SJCRH30 (cell line): ENCODE data around the gene FAM76B. TPM values are rescaled to one million over a fixed set of nuclear protein-coding genes. Genes with fewer than 3 reads are reported as not detected.

ENCODE experiments used
- DNase-seq, 2 experiments: peaks; one replicate each; pipeline ENCODE4 v3.0.0-alpha.2; 2015 to 2020
- H3K27ac ChIP-seq: fragments of 250-450 bp; sonication (Bioruptor Pico); 2 replicates; pipeline ENCODE4 v1.5.1; 2020; ENCODE audit warnings: mild to moderate bottlenecking, moderate library complexity
- H3K27me3 ChIP-seq: fragments of 250-450 bp; sonication (Bioruptor Pico); 2 replicates; pipeline ENCODE4 v1.5.1; 2020; ENCODE audit warnings: mild to moderate bottlenecking, moderate library complexity
- H3K36me3 ChIP-seq: fragments of 250-450 bp; sonication (Bioruptor Pico); 2 replicates; pipeline ENCODE4 v1.5.1; 2020; ENCODE audit warnings: mild to moderate bottlenecking, moderate library complexity
- H3K4me1 ChIP-seq: fragments of 250-450 bp; sonication (Bioruptor Pico); 2 replicates; pipeline ENCODE4 v1.5.1; 2020; ENCODE audit warnings: mild to moderate bottlenecking, moderate library complexity
- H3K4me3 ChIP-seq: fragments of 250-450 bp; sonication (Bioruptor Pico); 2 replicates; pipeline ENCODE4 v1.5.1; 2020; ENCODE audit warnings: mild to moderate bottlenecking, moderate library complexity
- H3K9me3 ChIP-seq: fragments of 250-450 bp; sonication (Bioruptor Pico); replicated peaks from 2 replicates; pipeline ENCODE4 v1.5.1; 2020; ENCODE audit warnings: mild to moderate bottlenecking, moderate library complexity
- total RNA-seq: library from RNA; depleted of rRNA; stranded (reverse); fragments of >200 nt; shearing (Covaris generic); gene quantifications from 2 replicates; pipeline ENCODE4 v1.2.3, GENCODE V29; 2014

Gene FAM76B
- total RNA-seq, 1 experiment from 2014 or later = 19.1 TPM

DNA sequence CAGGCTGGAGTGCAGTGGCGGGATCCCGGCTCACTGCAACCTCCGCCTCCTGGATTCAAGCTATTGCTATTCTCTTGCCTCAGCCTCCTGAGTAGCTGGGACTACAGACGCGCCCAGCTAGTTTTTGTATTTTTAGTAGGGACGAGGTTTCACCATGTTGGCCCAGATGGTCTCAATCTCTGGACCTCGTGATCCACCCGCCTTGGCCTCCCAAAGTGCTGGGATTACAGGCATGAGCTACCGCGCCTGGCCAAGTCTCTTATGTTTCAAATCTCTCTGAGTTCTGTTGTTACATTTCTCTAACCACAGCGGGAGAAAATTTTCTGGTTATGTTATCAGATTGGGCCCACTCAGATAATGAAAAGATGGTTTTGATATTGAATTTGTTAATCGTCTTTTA, 10.9 kb upstream of the FAM76B start:
- Histone ChIP-seq H3K9me3 (no peaks in the 10 kb centered on the region), H3K27me3 (no peaks in the 10 kb centered on the region), H3K36me3 (peaks cover 20% of the 10 kb centered on the region), H3K4me1 (no peaks in the 10 kb centered on the region), H3K27ac (no peak overlapping the region), H3K4me3 (no peak overlapping the region)
- DNase-seq = no peak

DNA sequence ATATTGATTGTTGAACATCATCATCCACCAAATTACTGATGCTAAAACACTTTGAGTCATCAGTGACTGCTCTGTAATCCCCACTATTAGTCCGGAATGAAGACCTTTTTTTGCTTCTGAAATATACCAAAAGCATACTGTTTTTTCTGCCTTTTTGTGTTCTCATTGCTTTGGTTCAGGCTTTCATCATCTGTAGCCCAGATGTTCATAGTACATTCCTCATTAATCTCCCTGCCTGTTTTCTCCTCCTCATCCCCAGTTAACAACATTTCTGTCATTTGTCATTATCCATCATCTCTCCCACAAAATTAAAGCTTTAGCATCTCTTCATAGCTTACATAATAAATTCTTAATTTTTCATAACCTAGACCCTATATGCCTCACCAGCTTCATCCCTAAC, 10.0 kb upstream of the FAM76B start:
- Histone ChIP-seq H3K27me3 (no peaks in the 10 kb centered on the region), H3K4me1 (no peaks in the 10 kb centered on the region), H3K9me3 (no peaks in the 10 kb centered on the region), H3K36me3 (peaks cover 15% of the 10 kb centered on the region; the same call in 1 of the 2 replicates), H3K27ac (no peak overlapping the region), H3K4me3 (no peak overlapping the region)
- no peak for DNase-seq

DNA sequence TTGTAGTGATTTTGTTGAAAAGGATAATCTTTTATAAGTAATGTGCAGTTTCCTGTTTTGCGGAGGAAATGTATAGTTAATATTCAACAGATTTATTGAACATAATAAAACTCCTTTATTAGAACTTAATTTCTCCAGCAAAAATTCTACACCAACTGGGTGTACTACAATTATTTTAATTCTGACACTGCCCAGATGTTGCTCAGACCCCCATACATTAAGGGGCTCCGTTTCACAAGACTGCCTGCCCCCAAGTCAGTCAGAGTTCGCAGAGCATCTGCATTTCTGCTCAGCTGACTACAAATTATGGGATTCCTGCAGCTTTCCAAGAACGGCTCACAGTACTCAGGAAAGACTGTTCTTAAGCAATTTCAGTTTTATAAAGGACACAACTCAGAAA, 6.9 kb upstream of the FAM76B start:
- Histone ChIP-seq H3K4me3 (no peak overlapping the region), H3K9me3 (no peaks in the 10 kb centered on the region), H3K27me3 (no peaks in the 10 kb centered on the region), H3K36me3 (peaks cover 5% of the 10 kb centered on the region; the same call in 1 of the 2 replicates), H3K4me1 (0 out of 2 replicates have a peak, but pooled peaks cover 3% of the 10 kb centered on the region), H3K27ac (no peak overlapping the region)
- DNase-seq = no peak

DNA sequence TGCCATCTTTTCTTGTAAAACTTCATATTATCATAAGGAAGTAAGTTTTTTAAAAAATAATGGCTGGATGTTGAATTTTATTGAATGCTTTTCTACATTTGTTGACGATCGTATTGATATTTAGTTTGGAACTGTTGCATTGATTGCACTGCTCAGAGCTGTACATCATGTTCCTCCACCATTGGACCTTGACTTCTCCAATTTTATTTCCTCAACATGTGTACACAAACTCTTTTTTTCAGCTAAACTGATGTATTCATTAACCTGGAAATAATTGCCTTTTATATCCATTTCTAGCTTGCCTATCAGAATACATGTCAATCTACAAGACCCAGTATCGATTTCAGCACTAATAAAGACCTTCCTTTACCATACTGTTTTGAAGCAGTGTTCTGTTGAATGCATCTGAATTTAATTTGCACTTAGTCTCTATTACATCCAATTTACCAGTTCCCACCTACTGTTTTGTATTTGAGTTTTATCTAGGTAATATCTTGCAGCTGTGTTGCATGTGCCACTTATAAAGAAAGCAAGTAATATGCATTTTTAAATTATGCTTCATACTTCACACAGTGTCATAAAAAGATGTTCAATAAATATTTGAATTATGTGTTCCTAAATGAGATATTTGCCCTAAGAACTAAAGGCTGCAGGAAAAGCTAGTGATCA, 6.2 kb upstream of the FAM76B start:
- Histone ChIP-seq H3K36me3 (no peaks in the 10 kb centered on the region; the same call in 1 of the 2 replicates), H3K27me3 (no peaks in the 10 kb centered on the region), H3K4me1 (0 out of 2 replicates have a peak, but pooled peaks cover 3% of the 10 kb centered on the region), H3K27ac (no peak overlapping the region), H3K4me3 (no peak overlapping the region), H3K9me3 (no peaks in the 10 kb centered on the region)
- no peak for DNase-seq

DNA sequence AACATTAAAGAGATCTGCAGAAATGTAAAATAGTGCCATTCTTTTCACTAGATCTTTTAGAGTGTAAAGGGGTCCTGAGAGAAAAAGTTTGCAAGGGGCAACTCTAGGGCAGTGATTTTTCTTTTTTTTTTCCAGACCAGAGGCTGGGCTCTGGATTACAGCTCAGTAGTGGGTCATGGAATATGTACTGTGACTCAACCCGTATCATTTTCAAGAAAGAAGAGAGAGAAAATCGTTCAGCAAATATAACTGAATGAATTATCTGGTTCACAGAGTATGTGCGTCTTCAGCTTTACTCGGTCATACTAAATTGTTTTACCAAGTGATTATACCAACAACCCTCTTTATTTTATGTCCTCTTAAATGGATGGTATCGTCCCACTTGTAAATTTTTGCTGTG, 4.5 kb upstream of the FAM76B start:
- 0 out of 2 replicates have a peak, but pooled peaks cover 3% of the 10 kb centered on the region for H3K4me1 ChIP-seq
- no peaks in the 10 kb centered on the region for H3K27me3 ChIP-seq
- no peak overlapping the region for H3K4me3 ChIP-seq
- no peak for DNase-seq
- no peaks in the 10 kb centered on the region for H3K36me3 ChIP-seq
- H3K9me3 ChIP-seq = no peaks in the 10 kb centered on the region
- no peak overlapping the region for H3K27ac ChIP-seq

DNA sequence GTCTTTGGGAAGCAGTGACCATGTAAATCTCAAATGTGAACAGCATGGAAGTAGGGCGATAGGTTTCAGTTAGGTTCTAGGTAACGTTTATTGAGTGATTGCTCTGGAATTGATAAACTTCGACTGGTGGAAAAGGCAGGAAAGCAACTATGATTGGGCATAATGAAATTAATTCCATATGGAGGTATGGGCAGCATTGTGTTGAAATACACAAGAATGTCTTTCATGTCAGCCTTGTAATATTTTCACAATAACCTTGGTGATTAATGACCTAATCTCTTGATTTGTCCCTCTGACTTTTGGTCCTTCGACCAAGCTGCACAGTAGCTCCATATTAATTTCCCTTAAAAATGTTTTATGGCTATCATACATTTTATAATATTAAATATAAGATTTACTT, 3.5 kb upstream of the FAM76B start:
- no peak for DNase-seq
- Histone ChIP-seq H3K9me3 (no peaks in the 10 kb centered on the region), H3K4me3 (no peak overlapping the region), H3K4me1 (0 out of 2 replicates have a peak, but pooled peaks cover 3% of the 10 kb centered on the region), H3K36me3 (no peaks in the 10 kb centered on the region; the same call in 1 of the 2 replicates), H3K27ac (no peak overlapping the region), H3K27me3 (no peaks in the 10 kb centered on the region)

DNA sequence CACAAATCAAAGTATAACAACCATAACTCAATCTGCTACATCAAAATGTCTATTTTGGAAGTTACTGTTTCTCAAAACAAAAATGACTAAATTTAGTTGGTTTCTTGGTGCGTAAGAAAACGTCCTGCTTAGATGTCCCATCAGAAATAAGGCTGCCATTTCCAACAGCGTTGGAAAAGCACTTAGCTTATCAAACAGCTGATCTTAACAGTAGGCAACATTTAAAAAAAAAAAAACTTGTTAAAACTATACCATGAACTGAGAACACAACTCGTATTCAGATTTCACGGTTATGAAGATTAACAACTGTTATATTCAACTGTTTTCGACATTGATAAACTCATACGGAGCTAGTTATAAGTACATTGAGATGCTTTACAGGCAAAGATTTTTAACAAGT, 3.1 kb upstream of the FAM76B start:
- Histone ChIP-seq H3K27me3 (no peaks in the 10 kb centered on the region), H3K27ac (no peak overlapping the region), H3K4me3 (no peak overlapping the region), H3K4me1 (0 out of 2 replicates have a peak, but pooled peaks cover 3% of the 10 kb centered on the region), H3K36me3 (peaks cover 3% of the 10 kb centered on the region; the same call in 1 of the 2 replicates), H3K9me3 (no peaks in the 10 kb centered on the region)
- DNase-seq = no peak

DNA sequence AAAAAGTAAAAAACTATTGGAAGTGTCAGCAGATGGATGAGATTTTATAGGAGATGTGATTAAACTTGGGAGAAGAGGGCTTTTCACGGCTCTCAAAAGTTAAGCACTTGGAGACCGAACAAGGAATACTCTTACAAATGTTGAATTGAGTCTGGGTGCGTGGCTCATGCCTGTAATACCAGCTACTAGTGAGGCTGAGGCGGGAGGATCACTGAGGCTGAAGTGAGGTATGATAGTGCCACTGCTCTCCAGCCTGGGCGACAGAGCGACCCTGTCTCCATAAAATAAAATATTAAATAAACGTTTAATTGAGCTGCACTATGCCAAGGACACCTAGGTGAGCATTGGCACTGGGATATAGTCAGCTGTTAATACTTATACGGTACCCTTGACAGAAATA, 2.6 kb upstream of the FAM76B start:
- H3K4me1 ChIP-seq = 0 out of 2 replicates have a peak, but pooled peaks cover 3% of the 10 kb centered on the region
- no peak overlapping the region for H3K4me3 ChIP-seq
- H3K27ac ChIP-seq = no peak overlapping the region
- no peak for DNase-seq
- peaks cover 5% of the 10 kb centered on the region; the same call in 1 of the 2 replicates for H3K36me3 ChIP-seq
- no peaks in the 10 kb centered on the region for H3K9me3 ChIP-seq
- H3K27me3 ChIP-seq = no peaks in the 10 kb centered on the region

DNA sequence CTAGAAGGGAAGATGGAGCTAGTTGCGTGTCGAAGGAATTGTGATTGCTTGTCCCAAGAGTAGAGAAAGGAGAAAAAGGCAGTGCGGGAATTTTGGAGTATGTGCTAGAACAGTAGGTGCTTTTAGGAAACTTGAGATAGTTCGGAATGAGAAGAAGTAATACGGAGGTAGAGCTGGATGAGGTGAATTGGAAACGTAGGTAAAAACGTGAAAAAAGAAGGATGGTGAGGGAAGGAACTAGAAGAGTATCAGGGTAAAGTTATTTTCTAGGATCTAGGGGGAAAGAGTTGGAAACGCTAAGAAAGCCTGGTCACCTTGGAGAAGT, 2.1 kb upstream of the FAM76B start:
- Histone ChIP-seq H3K4me3 (peak overlapping the region; percentile 84), H3K27ac (no peak overlapping the region), H3K36me3 (peaks cover 5% of the 10 kb centered on the region; the same call in 1 of the 2 replicates), H3K9me3 (no peaks in the 10 kb centered on the region), H3K4me1 (0 out of 2 replicates have a peak, but pooled peaks cover 3% of the 10 kb centered on the region), H3K27me3 (no peaks in the 10 kb centered on the region)
- no peak for DNase-seq

DNA sequence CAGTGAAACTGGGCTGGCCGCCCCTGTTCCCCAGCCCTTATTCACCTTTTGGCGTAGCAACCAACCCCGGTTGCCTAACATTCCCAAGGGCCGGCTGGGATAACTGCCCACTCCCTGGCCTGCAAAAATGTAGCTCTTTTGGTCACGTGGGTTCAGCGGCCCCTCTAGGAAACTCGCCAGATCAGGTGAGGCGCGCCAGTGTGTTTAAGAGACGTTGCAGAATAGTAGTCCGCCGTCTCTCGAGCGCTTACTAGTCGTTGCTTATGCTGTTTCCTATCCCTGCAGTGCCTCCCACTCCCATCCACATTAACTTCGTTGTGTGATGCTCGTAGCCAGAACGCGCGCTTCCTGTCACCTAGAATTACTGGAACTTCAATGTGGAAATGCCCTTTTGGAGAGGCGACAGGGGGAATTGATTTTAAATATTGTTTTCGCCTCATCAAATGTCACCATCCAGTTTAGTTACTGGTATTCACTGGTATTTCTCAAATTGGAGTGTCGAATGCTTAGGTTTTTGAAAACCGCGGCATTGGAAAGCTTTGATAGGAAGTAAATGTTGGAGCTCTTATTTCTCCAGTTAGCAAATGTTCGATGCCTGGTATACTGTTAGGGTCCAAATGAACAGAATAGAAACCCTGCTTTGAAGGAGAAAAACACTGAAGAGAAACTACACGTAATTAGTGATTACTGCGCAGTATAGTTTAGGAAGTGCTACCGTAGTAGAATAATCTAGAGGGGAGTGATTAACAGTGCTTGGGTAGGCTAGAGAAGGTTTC, 1.5 kb upstream of the FAM76B start:
- H3K4me1 ChIP-seq = 0 out of 2 replicates have a peak, but pooled peaks cover 3% of the 10 kb centered on the region
- DNase-seq = peak; percentile 32 to 56
- peaks cover 7% of the 10 kb centered on the region for H3K36me3 ChIP-seq
- H3K27ac ChIP-seq = peak overlapping the region; percentile 98
- no peaks in the 10 kb centered on the region for H3K9me3 ChIP-seq
- no peaks in the 10 kb centered on the region for H3K27me3 ChIP-seq
- peak overlapping the region; percentile 84 for H3K4me3 ChIP-seq

DNA sequence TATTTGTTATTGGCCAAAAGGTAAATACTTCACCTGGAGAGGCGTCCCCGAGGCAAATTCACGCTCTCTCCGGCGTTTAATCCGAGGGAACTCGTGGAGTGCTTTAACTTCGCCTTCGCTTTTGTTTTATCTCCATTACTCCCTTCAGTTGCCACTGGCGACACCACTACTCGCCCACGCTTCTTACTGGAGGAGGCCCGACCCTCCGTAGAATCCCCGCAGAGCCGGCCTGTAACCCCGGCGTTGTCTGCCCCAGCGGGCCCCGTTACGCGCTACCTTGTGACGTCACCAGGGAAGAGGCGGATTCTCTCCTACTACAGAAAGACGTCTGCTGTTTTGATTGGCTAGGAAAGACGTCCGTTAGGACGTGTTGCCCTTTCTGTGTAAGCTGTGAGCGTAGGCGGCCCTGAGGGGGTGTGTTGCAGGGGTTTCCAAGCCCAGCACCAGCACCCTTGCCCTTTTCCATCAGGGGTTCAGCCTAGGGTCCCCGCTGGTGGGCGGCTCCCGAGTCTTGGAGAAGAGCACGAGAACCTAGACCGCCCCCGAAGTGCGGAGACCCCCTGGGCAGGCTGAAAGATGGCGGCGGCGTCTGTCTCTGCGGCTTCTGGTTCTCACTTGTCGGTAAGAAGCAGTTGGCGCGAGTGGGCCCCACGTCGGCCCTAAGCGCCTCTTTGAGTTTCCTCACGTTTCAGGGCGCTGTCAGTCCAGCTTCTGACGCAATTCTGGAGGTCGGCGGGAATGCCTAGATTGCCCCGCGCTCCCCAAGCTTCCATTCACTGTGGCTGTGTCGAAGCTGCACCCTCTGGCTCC, 746 bp upstream of the FAM76B start, which contains the start of gene CEP57:
CEP57 (plus strand) TSS at position 376 of the 810 bp plus-strand sequence; CDS start at position 577, 201 bp downstream.
- Histone ChIP-seq H3K27ac (peak within 1 kb of the TSS; percentile 98), H3K27me3 (no peaks in the 10 kb centered on the region), H3K4me1 (0 out of 2 replicates have a peak, but pooled peaks cover 3% of the 10 kb centered on the region), H3K36me3 (peaks cover 8% of the 10 kb centered on the region), H3K9me3 (no peaks in the 10 kb centered on the region), H3K4me3 (peak within 1 kb of the TSS; percentile 84)
- DNase-seq = peak; percentile 96

DNA sequence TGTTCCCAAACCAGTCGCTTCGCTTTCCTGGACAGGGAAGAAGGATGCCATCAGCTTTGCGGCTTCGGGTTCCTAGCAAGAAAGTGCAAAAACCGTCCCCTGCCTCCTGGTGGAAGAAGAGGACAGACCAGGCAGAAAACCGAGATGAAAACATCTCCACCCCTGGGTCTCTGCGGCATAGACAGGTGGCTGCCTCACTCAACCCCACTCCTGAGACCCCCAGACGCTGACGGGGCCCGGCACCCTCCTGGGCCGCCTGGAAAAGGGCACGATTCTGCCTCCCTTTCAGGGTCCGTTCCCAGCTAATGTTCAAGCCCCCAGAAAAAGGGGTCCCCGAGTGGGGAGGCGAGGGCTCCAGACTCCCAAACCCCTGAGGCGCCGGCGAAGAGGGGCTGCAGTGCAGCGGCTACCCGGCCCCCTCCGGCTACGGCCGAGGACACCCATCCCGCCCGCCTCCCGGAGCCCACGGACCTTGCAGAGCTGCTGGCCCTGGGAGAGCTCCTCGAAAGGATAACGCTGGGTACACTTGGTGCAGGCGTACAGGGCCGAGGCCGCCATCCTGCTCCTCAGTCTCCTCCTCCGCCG, 569 bp downstream of the FAM76B start:
- Histone ChIP-seq H3K4me3 (peak overlapping the region; percentile 84), H3K27ac (peak overlapping the region; percentile 98), H3K9me3 (no peaks in the 10 kb centered on the region), H3K36me3 (peaks cover 13% of the 10 kb centered on the region), H3K4me1 (0 out of 2 replicates have a peak, but pooled peaks cover 3% of the 10 kb centered on the region), H3K27me3 (no peaks in the 10 kb centered on the region)
- peak; percentile 53 to 62 for DNase-seq

DNA sequence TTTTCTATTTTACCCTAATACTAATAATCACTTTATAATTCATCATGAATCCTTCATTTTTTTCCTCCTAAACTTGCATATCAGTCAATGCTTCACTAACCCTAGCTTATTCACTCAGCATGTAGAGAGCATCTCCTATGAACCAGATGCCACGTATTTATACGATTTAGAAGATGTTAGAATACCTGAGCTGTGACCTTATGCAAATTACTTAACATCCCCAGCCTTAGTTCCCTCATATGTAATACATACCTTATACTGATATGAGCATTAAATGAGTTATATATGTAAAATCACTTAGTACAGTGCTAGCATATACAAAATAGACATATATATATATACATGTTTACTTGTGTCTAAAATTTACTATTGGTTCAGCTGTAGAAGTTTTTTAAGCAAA, 9.0 kb downstream of the FAM76B start:
- no peak overlapping the region for H3K4me3 ChIP-seq
- no peaks in the 10 kb centered on the region for H3K27me3 ChIP-seq
- DNase-seq = no peak
- H3K9me3 ChIP-seq = no peaks in the 10 kb centered on the region
- no peaks in the 10 kb centered on the region for H3K4me1 ChIP-seq
- H3K27ac ChIP-seq = no peak overlapping the region
- peaks cover 52% of the 10 kb centered on the region for H3K36me3 ChIP-seq

DNA sequence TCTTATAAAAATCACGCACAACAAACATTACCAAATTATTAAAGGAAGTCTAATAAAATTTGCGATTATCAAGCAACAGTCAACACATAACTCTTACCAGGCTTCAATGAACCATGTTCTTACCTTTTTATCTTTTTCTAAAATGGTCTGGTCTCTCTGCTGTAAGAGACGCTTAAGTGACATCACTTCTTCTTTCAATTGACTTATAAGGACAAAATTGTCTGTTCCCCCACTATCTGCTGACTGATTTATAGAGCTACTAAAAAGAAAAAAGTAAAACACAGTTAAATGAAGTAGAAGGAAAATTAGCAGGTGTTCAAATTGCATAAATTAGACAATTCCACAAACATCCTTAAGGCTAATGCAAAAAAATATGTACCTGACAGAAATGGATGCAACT, 10.9 kb downstream of the FAM76B start:
- no peak for DNase-seq
- no peak overlapping the region for H3K4me3 ChIP-seq

More for the DNA sequence above, 10.9 kb downstream of the FAM76B start:
- no peaks in the 10 kb centered on the region for H3K9me3 ChIP-seq
- peaks cover 52% of the 10 kb centered on the region for H3K36me3 ChIP-seq
- no peaks in the 10 kb centered on the region for H3K4me1 ChIP-seq
- no peaks in the 10 kb centered on the region for H3K27me3 ChIP-seq
- no peak overlapping the region for H3K27ac ChIP-seq
